Hippocampal formation (tissue), 2 donors: Measurements from ENCODE around the gene ORC5.

Source experiments
- DNase-seq, 2 donors: peaks; one replicate each; lab custom pipeline; 2025; lab: John Stamatoyannopoulos, UW

The ORC5 gene

GRCh38 chr7:104126411-104126841 is 81.4 kb downstream of the ORC5 start:
- DNase-seq: no peak

- no peak for DNase-seq
These were observed 82.8 kb downstream of the ORC5 start for GRCh38 chr7:104124893-104125477.

DNA sequence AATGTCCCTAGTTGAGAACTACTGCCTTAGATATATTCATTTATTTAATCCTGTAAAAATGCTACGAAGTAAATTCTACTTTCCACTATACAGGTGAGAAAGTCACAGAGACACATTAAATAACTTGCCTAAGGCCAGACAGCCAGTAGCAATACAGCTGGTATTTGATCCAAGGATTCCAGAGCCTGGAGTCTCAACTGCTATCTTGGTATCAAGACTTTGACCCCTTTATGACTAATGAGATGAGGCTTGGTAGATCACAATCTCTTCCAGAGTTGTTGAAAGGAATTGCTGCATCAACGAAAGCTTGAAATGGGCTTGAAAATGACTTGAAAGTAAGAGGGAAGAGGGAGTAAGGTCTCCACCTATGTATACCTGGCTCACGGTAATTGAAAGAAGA is 83.3 kb downstream of the ORC5 start:
- no peak for DNase-seq

DNA sequence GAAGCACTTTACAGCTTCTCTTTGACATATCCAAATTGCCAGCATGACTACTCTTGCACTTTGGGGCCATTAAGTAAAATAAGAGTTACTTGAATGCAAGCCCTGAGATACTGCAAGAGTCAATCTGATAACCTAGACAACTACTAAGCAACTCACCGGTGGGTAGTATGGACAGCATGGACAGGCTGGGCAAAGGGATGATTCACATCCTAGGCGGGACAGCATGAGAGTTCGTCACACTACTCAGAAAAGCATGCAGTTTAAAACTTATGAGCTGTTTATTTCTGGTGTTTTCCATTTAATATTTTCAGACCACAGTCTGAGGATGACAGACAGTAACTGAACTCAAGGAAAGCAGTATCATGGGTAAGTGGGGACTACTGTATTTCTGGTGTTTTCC is 84.0 kb downstream of the ORC5 start:
- no peak for DNase-seq

DNA sequence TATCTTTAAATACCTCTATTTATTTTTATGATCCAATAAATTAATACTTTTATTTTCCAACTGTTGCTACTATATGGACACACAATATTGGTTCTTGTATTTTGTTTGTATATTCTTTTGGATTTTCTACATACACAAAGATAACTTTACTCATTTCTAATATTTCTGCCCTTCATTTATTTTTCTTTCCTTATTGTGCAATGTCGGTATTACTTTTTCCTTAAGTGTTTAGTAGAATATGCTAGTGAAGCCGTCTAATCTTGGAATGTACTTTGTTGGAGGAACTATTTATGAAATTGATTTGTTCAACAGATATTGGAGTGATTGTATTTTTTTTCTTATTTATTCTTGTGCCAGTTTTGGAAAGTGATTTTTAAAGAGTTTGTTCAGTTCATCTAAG is 94.0 kb downstream of the ORC5 start:
- no peak for DNase-seq

- no peak for DNase-seq
These were observed 95.2 kb downstream of the ORC5 start for GRCh38 chr7:104112623-104113022.

GRCh38 chr7:104111271-104111670 is 96.5 kb downstream of the ORC5 start:
- no peak for DNase-seq

GRCh38 chr7:104106108-104106905 is 101.5 kb downstream of the ORC5 start:
- no peak for DNase-seq

DNA sequence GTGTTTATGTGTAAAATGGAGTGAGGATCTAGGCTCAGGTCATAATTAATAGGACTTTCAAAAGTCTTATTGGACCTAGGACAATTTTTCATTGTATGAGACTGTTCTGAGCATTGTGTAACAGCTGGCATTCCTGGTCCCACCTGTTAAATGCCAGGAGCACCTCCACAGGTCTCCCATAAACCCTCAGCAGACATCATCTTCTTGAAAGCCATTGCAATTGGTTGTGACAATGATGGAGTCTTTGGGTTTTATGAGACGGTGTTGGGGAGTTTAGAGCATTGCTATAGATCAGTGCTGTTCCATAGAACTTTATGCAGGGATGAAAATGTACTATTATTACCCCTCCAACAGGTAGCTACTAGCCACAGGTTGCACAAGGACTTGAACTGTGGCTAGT is 108.9 kb downstream of the ORC5 start:
- no peak for DNase-seq

- no peak for DNase-seq
These were observed 111.1 kb downstream of the ORC5 start for GRCh38 chr7:104096683-104097082.

- DNase-seq: no peak
These were observed 114.7 kb downstream of the ORC5 start for GRCh38 chr7:104093127-104093526.

- DNase-seq: no peak
These were observed 116.6 kb downstream of the ORC5 start for GRCh38 chr7:104091242-104091641.

DNA sequence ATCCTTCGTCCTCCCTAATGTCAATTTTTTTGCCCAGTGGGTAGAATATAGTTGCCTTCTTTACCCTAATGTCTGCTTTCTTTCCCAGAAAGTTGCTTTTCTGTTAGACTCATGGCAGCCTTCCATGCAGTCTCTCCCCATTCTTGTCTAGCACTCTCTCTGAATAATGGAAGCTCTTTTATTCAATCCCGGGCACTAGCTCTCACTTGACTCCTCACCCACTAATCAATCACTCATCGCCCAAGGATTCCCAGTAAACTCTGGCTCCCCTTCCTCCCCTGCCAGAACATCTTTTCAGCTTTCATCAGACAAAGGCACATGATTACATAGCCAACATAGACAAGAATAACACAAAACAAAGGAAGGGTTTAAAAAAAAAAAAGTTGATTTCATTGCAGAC is 118.2 kb downstream of the ORC5 start:
- DNase-seq: no peak

DNA sequence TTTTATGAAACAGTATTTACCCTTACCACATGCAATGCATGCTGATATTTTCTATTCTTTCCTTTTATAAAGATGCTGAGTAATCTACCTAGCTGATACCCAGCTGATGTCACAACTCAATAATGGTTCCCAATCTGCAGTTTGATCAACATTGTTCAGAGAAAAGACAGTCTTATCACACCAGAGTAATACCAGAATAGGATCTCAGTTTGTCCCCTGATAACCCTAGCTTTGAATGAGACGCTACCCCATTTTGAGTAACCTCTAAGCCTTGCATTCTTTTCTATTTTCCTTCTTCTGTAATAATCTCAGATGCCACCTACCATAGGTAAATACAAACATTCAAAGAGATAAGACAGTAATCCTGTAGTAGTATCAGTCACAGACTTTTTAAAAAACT is 118.8 kb downstream of the ORC5 start:
- DNase-seq: no peak
